Effector memory CD4-positive, alpha-beta T cell (primary cell): ENCODE measurements around the gene MAGEA9B.
"Not testable (repeated sequence)": the region's sequence is repeated elsewhere in the genome, so short reads cannot be mapped to it uniquely, and the experiment has no call there.

Source experiments
- DNase-seq, 3 donors: peaks; one replicate each; pipeline ENCODE4 v3.0.0-alpha.2; 2020
- H3K27ac ChIP-seq: 2 replicates; pipeline ENCODE4 v1.7.0; 2013; ENCODE audit warnings: mild to moderate bottlenecking, low read length, moderate library complexity; ENCODE audit not compliant: insufficient read depth, poor library complexity, severe bottlenecking
- H3K27me3 ChIP-seq: replicated peaks from 2 replicates; pipeline ENCODE4 v1.7.0; 2013; ENCODE audit warnings: mild to moderate bottlenecking, low read length; ENCODE audit not compliant: insufficient read depth, control insufficient read depth, poor library complexity, severe bottlenecking
- H3K36me3 ChIP-seq: 2 replicates; pipeline ENCODE4 v1.7.0; 2013; ENCODE audit warnings: mild to moderate bottlenecking, low read length, moderate library complexity; ENCODE audit not compliant: control insufficient read depth, insufficient read depth
- H3K4me1 ChIP-seq: 2 replicates; pipeline ENCODE4 v1.7.0; 2013; ENCODE audit warnings: low read length, mild to moderate bottlenecking; ENCODE audit not compliant: control insufficient read depth, insufficient read depth, poor library complexity, severe bottlenecking
- H3K4me3 ChIP-seq: 2 replicates; pipeline ENCODE4 v1.7.0; 2013; ENCODE audit warnings: low read length, low read depth, mild to moderate bottlenecking; ENCODE audit not compliant: insufficient read depth, poor library complexity, severe bottlenecking
- H3K9me3 ChIP-seq: 2 replicates; pipeline ENCODE4 v1.7.0; 2013; ENCODE audit warnings: mild to moderate bottlenecking, low read length, moderate library complexity; ENCODE audit not compliant: control insufficient read depth

Gene MAGEA9B

GRCh38 chrX:149537474-149537873, 49.8 kb downstream of the MAGEA9B start:
- H3K27me3 ChIP-seq, H3K4me1 ChIP-seq, DNase-seq, H3K36me3 ChIP-seq, H3K27ac ChIP-seq, H3K4me3 ChIP-seq, H3K9me3 ChIP-seq: not testable (repeated sequence)

- not testable (repeated sequence) for H3K9me3 ChIP-seq, H3K27ac ChIP-seq, H3K36me3 ChIP-seq, H3K4me3 ChIP-seq, H3K4me1 ChIP-seq, H3K27me3 ChIP-seq, DNase-seq
These were observed 52.2 kb downstream of the MAGEA9B start for GRCh38 chrX:149534926-149535602.

- H3K4me1 ChIP-seq, DNase-seq, H3K4me3 ChIP-seq, H3K9me3 ChIP-seq, H3K27me3 ChIP-seq, H3K27ac ChIP-seq, H3K36me3 ChIP-seq: not testable (repeated sequence)
These were observed 53.3 kb downstream of the MAGEA9B start for GRCh38 chrX:149533999-149534398.

- H3K4me1 ChIP-seq, H3K27me3 ChIP-seq, H3K27ac ChIP-seq, DNase-seq, H3K4me3 ChIP-seq, H3K36me3 ChIP-seq, H3K9me3 ChIP-seq: not testable (repeated sequence)
These were observed 54.4 kb downstream of the MAGEA9B start for GRCh38 chrX:149532868-149533267.
